HG02943 (cell line): ENCODE measurements around the gene SEC22C.

Source experiments
- ATAC-seq: cut with Tn5 transposase; IDR thresholded peaks from one replicate; pipeline ENCODE4 v1.9.1; 2021; ENCODE audit warnings: mild to moderate bottlenecking, low read depth, moderate library complexity; ENCODE audit not compliant: unreplicated experiment

SEC22C gene

DNA sequence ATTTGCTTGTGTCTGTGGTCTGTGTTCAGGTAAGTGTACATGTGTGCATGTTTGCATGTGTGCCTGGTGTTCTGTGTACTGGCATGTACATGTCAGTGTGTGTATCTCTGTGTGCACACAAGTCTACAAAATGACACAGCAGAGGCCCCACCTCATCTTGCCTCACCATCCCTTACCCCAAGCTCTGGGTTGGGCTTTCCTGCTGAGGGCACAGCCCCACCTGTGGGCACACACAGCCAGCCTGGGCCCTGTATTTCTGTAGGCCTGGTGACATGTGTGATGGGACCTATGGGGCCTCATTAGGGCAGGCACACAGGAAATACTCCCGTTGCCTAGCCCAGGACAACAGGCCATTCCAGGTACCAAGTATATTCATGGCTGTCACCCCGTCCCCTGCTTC is 65.8 kb downstream of the SEC22C start:
- ATAC-seq: no peak

DNA sequence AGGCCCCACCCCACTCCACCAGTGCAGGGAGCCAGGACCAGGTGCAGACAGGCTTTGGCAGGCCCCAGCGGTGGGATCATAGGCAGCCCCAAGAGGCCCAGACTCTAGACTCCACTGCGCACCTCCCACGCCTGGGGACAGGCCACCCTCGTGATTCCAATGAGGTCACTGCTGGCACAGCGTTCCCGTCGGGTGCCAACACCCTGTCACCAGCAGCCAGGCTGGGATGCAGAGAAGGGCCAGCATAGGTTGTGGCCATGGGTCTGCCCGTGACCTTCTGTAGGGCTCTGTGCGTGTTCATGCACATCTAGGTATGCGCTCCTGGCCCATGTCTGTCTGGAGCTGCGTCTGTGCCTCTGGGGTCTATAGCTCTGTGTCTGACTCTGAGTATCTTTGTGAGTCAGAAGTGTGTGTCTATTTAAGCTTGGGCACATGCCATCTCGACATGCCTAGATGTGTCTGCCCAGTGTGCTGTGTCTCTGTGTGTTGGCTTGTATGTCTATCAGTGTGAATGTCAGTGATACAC is 66.3 kb downstream of the SEC22C start:
- no peak for ATAC-seq

DNA sequence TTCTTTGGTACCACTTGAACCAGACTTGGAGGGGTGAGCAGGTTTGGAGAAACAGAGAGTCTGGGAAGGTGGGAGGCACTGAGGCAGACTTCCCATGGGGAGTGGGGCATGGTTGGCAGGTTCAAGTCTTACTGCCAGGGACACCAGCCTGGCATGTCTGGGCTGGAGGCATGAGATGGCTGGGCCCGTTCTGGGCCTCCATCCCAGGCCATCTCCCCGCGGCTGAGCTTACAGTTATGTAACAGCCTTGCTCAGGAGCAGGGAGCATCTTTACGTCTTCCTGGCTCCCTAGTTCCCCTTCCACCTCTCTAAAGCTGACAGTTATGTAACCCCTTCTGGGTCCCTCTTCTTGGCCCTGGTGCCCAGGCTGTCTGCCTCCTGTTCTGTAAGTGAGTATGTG is 66.9 kb downstream of the SEC22C start:
- no peak for ATAC-seq

- ATAC-seq: no peak
Measured at GRCh38 chr3:42513521-42513920, 68.2 kb downstream of the SEC22C start.

DNA sequence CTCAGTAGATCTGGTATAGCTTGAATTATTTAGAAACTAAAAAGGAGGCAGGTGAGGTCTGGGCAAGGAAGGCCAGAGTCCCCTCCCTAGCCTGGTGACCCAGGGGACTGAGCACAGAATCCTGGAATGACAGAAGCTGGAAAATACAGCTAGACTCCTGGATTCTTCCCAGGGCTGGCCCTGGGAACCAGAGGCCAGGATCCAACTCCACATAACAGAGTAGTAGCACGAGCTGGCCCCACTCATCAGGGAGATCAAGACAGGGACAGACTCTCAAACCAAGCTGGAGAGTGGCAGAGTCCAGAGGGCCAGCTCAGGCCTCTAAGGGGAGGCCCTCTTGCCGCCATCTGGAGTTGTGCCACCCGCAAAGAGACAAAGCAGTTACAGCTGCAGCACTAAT is 68.6 kb downstream of the SEC22C start:
- no peak for ATAC-seq

DNA sequence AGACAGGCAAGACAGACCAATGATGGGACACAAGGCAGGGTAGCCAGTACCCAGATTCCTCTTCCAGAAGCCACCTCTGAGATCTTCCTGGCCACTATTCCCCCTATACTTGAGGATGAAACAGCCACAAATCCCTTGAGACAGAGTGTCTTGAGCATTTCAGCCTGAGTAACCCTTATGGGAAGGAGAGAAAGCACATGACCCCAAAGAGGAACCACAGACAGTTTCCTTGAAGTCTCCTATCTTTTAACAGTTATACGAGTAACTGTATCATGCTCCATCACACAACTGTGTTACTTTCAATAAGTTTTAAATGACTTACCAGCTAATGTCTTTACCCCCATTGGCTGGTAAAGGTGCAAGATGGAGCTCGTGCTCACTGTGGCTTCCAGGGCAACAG is 70.0 kb downstream of the SEC22C start:
- no peak for ATAC-seq

- no peak for ATAC-seq
Measured at GRCh38 chr3:42511201-42511600, 70.6 kb downstream of the SEC22C start.

DNA sequence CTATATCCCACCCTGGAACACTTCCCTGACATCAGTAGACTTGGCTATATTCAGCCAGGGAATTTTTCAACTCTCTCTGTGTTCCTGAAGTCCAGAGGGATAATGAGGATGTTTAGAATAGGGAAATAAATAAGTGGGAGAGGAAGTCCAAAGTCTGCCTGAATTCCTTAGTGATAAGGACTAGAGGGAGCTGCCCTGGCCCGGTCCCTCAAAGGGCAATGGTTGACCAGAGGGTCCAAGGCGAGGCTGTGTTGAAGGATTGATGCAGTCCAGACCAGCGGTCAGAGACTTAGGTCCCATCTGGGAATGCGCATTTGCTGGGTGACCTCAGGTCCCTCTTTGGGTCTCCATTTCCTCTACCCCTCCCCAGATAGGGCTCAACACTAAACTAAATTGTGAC is 71.4 kb downstream of the SEC22C start:
- no peak for ATAC-seq

DNA sequence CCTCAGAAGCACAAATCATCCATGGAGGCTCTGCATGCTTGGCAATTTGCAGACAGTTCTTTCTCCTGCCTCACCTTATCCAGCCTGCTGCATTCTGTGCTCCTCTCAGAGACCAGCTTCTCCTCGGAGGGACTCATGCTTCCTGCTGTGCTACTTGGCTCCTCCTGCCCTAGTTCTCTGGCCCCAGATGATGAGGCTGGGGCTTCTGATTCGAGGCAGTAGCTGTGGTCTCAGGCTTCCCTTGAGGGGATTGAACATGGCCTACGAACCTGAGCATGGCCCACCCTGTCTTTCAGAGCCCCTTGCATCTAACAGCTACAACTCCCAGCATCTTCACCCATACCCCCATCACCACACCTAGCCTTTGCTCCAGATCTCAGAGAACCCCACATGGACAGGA is 72.7 kb downstream of the SEC22C start:
- no peak for ATAC-seq

- no peak for ATAC-seq
Measured at GRCh38 chr3:42508562-42508961, 73.2 kb downstream of the SEC22C start.

DNA sequence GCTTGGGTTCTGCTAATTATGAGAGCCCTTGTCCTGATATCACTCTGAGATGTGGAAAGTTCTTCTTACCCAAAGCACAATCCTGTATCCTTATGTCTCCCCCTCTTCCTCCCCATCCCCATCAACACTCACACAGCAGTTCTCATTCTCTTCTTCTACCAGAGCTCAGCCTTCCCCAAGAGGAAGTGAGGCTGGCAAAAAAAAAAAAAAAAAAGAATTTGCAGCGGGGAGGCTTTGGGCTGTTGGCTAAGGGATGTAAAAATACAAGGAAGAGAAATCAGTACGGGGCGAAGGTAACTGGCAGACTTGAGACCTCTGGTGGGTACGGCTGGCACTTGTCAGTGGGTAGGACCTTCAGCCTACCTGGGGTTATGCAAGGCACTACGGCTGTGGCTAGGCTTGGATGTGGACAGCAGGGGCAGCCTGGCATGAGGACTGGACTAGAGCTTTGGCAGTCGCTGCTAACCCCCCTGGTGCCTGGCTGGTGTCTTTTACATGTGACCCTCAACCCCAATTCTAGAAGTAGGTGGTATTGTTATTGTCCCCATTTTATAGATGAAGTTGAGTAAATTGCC is 73.9 kb downstream of the SEC22C start:
- no peak for ATAC-seq

GRCh38 chr3:42507252-42507651 is 74.5 kb downstream of the SEC22C start:
- ATAC-seq: no peak

DNA sequence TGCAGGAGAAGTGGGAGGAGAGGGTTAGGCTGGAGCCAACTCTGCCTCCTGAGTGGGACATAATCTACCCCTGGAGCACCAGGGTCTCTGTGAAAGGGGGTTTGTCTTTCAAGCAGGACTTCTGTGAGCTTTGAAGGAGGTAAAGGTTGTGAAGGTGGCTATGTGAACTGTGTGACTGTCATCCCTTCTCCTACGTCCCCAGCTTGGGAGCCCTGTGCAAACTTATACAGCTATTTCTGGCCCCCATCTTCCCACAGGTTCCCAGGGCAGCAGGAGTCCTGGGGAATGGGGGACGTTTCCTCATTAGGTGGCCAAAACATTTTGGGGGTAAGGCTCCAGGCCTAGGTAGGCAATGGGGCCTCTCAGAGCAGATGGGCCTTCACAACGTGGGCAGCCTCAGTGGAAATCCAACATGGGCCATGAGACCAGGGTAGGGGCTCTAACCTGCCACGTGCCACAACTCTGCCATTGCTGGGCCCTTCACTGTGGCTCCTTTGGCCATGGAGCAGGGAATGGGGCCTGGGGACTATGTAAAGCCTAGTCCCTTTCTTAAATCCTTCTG is 75.8 kb downstream of the SEC22C start:
- ATAC-seq: no peak

DNA sequence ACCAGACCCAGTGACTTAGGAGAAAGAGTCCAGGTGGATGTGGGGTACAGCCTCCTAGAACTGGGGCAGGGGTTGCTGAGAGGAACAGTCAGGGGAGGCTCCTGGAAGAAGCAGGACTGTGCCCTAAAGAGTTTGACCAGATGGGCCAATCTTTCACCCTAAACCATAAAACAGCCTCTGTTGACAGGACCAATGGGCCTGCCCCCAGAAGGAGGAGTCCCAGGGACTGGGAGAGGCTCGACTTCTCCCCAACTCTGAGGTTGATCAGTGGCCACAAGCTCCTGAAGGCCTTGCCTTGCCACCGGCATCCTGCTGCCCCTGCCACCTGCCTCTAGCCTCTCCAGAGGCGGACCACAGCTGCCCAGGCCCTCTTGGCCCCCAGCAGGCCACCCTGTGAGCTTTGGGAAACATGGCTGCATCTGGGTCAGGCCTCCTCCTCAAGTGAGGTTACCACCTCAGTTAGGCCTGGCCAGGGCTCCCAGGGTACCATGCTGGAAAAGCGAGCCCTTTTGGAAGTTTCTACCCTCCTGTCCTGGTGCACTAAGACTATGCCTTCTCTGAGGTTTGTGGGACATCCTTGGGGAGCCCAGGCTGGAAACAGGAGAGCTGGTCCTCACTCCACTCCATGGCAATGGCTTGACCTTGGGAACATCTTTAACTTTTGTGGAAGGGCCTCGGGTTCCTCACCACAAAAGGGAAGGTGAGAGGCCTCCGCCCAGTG is 76.5 kb downstream of the SEC22C start:
- no peak for ATAC-seq

- no peak for ATAC-seq
Measured at GRCh38 chr3:42504334-42505127, 77.2 kb downstream of the SEC22C start.

DNA sequence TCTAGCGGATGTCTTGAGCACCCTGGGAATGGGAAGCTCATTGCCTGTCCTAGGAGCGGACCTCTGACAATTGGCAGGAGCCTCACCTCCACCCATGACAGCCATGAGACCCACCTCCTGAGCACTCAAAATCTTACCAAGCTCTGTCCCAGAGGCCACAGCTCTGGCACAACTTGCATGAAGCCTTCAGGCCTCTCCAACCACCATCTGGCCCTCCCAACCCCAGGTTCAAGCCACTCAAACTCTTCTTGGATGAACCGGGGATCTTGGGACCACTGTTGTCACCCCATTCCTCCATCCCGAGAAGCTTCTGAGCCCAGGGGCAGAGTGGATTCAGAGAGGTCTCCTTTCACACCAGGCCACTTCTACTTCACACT is 77.8 kb downstream of the SEC22C start:
- ATAC-seq: no peak

DNA sequence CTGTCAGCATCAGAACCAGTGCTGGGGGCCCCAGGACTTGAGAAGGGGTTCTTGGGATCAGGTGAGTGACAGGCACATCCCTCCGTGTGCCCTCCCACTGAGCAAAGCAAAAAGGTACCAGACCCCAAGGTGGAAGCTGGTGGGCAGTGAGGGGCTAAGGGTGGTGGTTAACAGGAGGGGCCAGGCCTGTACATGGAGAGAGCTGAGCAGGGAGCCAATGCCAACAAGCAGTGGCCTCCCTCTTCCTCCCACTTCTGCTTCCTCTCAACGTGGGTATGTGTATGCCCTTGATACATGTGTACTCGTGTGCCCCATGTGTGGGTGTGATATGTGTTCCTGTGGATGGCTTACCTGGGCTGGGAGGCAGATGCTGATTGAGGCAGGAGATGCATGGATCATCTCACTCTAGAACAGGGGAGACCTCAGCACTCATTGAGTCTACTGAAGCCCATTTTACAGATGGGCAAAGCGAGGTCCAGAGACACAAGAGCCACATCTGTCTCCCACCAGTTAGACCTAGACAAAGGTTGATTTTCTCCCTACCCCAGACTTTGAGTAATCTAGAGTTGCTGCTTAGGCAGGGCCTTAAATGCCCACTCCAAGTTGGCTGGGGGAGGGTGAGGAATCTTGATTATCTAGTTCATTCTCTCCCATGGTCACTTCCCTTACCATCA is 78.4 kb downstream of the SEC22C start:
- ATAC-seq: no peak

GRCh38 chr3:42502429-42503250 is 79.1 kb downstream of the SEC22C start, which contains the start of gene VIPR1:
Gene VIPR1, plus strand, starts transcription at chr3:42502643. Its CDS starts 93 bp downstream, at chr3:42502736.
- peak; percentile 88 for ATAC-seq

- no peak for ATAC-seq
Measured at GRCh38 chr3:42501681-42502428, 79.9 kb downstream of the SEC22C start.
